HUES6 (cell line): ENCODE results near the gene TBC1D22A.

Experiments
- H3K27ac ChIP-seq: 2 replicates; pipeline ENCODE4 v1.7.0; 2013; ENCODE audit warnings: low read depth, mild to moderate bottlenecking, low read length, inconsistent platforms
- H3K27me3 ChIP-seq: 2 replicates; pipeline ENCODE4 v1.6.1; 2013; ENCODE audit warnings: low read length; ENCODE audit not compliant: control insufficient read depth, insufficient read depth
- H3K36me3 ChIP-seq: 2 replicates; pipeline ENCODE4 v1.6.1; 2013; ENCODE audit warnings: low read length; ENCODE audit not compliant: control insufficient read depth, insufficient read depth
- H3K4me1 ChIP-seq: 2 replicates; pipeline ENCODE4 v1.6.1; 2013; ENCODE audit warnings: low read length; ENCODE audit not compliant: control insufficient read depth, insufficient read depth
- H3K4me3 ChIP-seq: 2 replicates; pipeline ENCODE4 v1.5.1; 2013; ENCODE audit warnings: low read depth, low read length
- H3K9ac ChIP-seq: one replicate; pipeline ENCODE4 v1.6.1; 2013; ENCODE audit warnings: mild to moderate bottlenecking, low read length
- H3K9me3 ChIP-seq: 2 replicates; pipeline ENCODE4 v1.6.1; 2013; ENCODE audit warnings: low read depth, low read length; ENCODE audit not compliant: control insufficient read depth, insufficient read depth

The TBC1D22A gene

DNA sequence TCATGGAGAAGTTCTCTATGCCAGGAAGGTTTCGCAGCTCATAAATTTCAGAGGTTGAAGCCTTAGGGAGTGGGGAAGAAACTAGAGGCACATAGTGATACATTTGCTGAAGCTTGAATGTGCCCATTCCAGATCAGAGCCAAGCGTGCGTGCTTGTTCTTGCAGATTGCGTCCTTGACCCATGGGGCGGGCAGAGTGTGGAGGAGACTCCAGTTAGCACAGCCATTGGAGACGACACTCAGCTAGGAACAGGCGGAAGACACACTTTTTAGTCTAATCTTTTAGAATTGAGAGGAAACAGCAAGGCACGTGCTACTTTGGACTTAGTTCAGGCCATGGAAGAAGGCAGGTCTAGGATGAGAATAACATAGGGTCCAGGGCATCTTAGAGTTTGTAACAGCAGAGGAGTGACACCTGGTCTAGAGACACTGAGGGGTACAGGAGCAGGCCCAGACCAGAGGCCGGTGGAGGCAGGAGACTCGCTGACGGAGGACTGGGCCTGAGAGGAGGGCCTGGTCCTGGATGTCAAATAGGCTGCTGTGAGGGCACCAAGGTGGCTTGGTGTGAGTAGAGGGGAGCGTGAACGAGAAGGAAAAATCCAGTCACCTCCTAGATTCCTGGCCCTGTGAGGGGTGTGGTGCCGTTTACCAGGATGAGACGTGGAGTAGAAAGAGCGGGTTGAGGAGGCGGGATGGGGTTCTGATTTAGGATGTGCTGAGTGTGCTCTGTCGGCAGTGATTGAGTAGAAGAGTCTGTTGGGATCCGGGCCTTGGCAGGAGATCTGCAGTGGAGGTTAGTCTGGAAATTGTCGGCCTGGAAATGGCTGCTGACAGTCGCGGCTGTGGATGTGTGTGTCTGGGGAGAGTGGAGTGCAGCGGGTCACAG lies 154.7 kb downstream of the TBC1D22A start:
- H3K27ac ChIP-seq, result no peak overlapping the region
- H3K9ac ChIP-seq, result no peak overlapping the region
- no peaks in the 10 kb centered on the region for H3K4me1 ChIP-seq
- H3K4me3 ChIP-seq, result no peak overlapping the region
- no peaks in the 10 kb centered on the region for H3K27me3 ChIP-seq
- peaks cover 27% of the 10 kb centered on the region for H3K36me3 ChIP-seq
- peaks cover 2% of the 10 kb centered on the region; the same call in 1 of the 2 replicates for H3K9me3 ChIP-seq

DNA sequence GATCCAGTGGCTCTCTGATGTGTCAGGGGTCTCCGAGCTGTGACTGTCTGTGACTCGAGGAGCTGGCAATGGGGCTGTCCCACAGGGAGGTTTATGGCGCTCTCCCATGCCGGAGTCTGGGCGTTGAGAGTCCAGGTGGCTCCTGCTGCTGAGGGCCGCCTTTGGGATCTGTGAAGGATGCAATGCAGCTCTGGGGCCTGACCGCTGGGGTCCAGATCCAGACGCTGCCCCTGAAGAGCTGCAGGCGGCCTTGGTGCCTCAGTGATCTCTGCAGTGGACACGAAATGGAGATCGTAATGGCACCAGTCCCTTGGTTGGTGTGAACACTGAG lies 155.3 kb downstream of the TBC1D22A start:
- H3K27ac ChIP-seq, result no peak overlapping the region
- no peaks in the 10 kb centered on the region for H3K27me3 ChIP-seq
- H3K4me3 ChIP-seq, result no peak overlapping the region
- no peaks in the 10 kb centered on the region for H3K4me1 ChIP-seq
- H3K9me3 ChIP-seq, result peaks cover 2% of the 10 kb centered on the region; the same call in 1 of the 2 replicates
- peaks cover 24% of the 10 kb centered on the region for H3K36me3 ChIP-seq
- no peak overlapping the region for H3K9ac ChIP-seq

DNA sequence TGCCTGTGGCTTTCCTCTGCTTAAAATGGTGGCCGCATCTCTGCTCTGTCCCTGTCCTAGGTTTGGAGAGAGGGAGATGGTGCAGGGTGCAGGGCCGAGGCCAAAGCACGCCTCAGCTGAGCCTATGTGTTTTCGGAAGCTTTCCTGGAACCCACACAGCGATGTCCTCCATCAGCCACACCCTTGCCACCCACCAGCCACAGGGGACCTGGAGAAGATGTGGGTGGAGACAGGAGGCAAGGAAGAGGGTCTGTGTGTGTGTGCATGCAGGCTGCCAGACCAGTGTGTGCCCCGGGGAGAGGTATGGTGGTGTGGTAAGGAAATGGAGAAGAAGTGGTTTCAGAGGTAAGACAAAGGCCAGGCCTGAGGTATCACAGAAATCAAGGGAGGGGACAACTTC lies 155.7 kb downstream of the TBC1D22A start:
- H3K9me3 ChIP-seq, result peaks cover 2% of the 10 kb centered on the region; the same call in 1 of the 2 replicates
- H3K27me3 ChIP-seq, result no peaks in the 10 kb centered on the region
- no peaks in the 10 kb centered on the region for H3K4me1 ChIP-seq
- peaks cover 22% of the 10 kb centered on the region for H3K36me3 ChIP-seq
- no peak overlapping the region for H3K9ac ChIP-seq
- no peak overlapping the region for H3K27ac ChIP-seq
- no peak overlapping the region for H3K4me3 ChIP-seq

DNA sequence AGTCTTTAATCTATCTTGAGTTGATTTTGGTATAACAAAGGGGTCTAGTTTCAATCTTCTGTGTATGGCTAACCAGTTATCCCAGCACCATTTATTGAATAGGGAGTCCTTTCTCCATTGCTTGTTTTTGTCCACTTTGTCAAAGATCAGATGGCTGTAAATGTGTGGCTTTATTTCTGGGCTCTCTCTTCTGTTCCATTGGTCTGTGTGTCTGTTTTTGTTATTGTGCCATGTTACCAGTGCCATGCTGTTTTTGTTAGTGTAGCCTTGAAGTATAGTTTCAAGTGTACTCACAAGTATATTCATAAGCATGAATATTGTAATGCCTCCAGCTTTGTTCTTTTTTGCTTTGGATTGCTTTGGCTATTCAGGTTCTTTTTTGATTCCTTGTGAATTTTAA lies 159.6 kb downstream of the TBC1D22A start:
- no peak overlapping the region for H3K4me3 ChIP-seq
- no peaks in the 10 kb centered on the region for H3K4me1 ChIP-seq
- H3K27me3 ChIP-seq, result no peaks in the 10 kb centered on the region
- no peak overlapping the region for H3K27ac ChIP-seq
- no peak overlapping the region for H3K9ac ChIP-seq
- peaks cover 2% of the 10 kb centered on the region; the same call in 1 of the 2 replicates for H3K9me3 ChIP-seq
- H3K36me3 ChIP-seq, result 0 out of 2 replicates have a peak, but pooled peaks cover 7% of the 10 kb centered on the region

DNA sequence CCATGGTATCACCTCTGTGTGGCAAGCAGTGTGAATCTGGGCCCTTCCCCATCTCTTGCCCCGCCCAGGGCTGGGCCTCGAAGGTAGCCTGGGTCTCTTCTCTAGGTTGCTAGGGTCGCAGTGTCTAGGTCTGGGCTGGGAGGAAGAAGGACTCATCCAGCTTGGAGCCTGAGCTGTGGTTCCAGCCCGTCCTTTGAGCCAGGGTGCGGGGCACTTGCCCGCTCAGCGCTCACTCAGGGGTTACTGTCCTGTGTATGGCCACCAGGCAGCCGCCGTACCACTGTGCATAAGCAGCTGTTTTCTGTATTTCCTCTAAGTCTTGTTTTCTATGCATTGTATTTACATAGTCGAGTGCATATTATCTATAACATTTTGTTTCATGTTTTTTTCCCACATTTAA lies 160.9 kb downstream of the TBC1D22A start:
- 0 out of 2 replicates have a peak, but pooled peaks cover under 1% of the 10 kb centered on the region for H3K36me3 ChIP-seq

DNA sequence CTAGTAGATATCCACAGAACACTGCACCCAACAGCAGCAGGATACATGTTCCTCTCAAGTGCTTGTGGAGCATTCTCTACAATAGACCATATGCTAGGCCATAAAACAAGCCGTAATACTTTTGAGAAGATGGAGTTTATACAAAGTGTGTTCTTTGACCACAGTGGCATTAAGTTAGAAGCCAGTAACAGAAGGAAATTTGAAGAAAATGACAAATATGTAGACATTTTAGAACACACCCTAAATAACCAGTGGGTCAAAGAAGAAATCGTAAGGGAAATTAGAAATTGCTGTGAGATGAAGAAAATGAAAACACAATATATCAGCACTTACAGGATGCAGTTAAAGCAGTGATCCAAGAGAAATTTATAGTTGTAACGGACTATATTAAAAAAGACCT lies 163.4 kb downstream of the TBC1D22A start:
- Histone ChIP-seq H3K36me3 (no peaks in the 10 kb centered on the region), H3K27me3 (no peaks in the 10 kb centered on the region), H3K9me3 (peaks cover 2% of the 10 kb centered on the region; the same call in 1 of the 2 replicates), H3K4me3 (no peak overlapping the region), H3K9ac (no peak overlapping the region), H3K4me1 (no peaks in the 10 kb centered on the region), H3K27ac (no peak overlapping the region)

More for the DNA sequence above, 160.9 kb downstream of the TBC1D22A start:
- H3K27me3 ChIP-seq, result no peaks in the 10 kb centered on the region
- no peak overlapping the region for H3K9ac ChIP-seq
- no peak overlapping the region for H3K4me3 ChIP-seq
- H3K9me3 ChIP-seq, result peaks cover 2% of the 10 kb centered on the region; the same call in 1 of the 2 replicates
- H3K4me1 ChIP-seq, result no peaks in the 10 kb centered on the region
- H3K27ac ChIP-seq, result no peak overlapping the region

DNA sequence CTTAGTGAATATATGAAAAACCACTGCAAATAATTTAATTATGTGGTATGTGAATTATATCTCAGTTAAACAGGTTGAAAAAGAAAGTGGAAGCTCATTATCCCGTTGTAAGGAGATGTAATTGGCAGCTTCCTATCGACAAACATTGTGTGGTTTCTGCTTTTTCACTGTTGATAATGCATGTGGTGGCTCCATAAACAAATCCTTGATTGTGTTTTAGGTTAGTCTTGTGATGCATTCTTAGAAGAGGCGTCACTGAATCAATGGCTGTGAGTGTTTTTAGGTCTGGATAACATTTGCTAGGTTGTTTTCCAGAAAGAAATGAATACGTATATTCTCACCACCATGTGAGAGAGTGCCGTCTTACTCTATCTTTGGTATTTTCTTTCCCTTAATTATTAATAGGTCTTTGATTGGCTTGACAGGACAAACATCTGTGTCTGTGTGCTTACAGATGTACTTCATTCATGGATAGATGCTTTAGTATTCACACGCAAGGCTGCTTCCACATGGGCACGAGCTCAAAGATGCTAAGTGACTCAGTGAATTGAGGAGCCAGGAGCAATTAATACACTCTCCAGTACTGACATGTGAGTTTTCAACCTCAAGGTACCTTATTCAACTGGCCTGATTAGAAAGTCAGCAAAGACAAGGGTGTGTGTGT lies 166.7 kb downstream of the TBC1D22A start:
- H3K9ac ChIP-seq, result no peak overlapping the region
- no peaks in the 10 kb centered on the region for H3K9me3 ChIP-seq
- H3K27ac ChIP-seq, result no peak overlapping the region
- peaks cover under 1% of the 10 kb centered on the region; the same call in 1 of the 2 replicates for H3K4me1 ChIP-seq
- H3K27me3 ChIP-seq, result no peaks in the 10 kb centered on the region
- H3K36me3 ChIP-seq, result no peaks in the 10 kb centered on the region
- H3K4me3 ChIP-seq, result no peak overlapping the region

DNA sequence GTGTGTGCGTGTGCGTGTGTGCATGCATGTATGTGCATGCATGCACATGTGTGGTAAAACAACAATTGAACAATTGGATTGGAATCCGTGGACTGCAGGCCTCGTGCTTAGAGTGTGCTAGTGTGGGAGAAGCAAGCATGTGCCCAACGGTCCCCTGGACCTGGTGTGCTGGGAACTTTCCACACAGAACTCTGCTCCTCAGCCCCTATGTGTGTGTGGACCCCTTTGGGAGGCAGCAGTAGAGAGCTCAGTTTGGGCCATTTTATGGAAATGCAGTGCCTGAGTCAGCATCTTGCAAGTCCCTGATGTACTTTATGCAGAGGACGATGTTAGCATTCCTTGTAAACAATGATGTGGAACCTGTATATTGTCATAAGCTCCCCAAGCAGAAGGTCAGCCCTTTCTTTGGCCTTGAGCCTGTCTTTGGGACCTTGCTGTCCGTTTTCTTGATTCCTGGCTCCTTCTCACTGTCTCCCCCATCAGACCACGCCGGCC lies 167.3 kb downstream of the TBC1D22A start:
- no peaks in the 10 kb centered on the region for H3K36me3 ChIP-seq
- H3K27me3 ChIP-seq, result no peaks in the 10 kb centered on the region
- H3K4me3 ChIP-seq, result no peak overlapping the region
- H3K27ac ChIP-seq, result no peak overlapping the region
- no peak overlapping the region for H3K9ac ChIP-seq
- H3K9me3 ChIP-seq, result no peaks in the 10 kb centered on the region
- peaks cover 6% of the 10 kb centered on the region; the same call in 1 of the 2 replicates for H3K4me1 ChIP-seq

DNA sequence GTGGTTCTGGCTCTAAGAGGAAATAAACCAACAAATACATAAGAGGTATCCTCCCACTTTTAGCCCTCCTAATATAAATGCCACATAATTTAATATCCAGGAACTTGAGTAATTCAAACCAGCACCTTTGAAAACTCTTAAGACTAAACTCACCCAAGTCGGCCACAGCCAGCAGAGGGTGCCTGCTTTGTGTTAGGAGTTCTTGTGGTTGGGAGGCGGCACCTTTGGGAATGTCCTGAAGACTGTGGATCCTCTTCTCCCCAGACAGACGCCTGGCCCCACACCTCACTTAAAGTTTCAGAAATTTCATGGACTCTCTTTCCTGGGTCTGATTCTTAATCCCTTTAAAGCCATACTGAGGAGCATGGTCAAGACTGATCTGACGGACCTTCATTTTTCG lies 169.0 kb downstream of the TBC1D22A start:
- Histone ChIP-seq H3K27me3 (no peaks in the 10 kb centered on the region), H3K27ac (no peak overlapping the region), H3K4me3 (no peak overlapping the region), H3K4me1 (peaks cover 10% of the 10 kb centered on the region; the same call in 1 of the 2 replicates), H3K36me3 (no peaks in the 10 kb centered on the region), H3K9me3 (no peaks in the 10 kb centered on the region), H3K9ac (no peak overlapping the region)

DNA sequence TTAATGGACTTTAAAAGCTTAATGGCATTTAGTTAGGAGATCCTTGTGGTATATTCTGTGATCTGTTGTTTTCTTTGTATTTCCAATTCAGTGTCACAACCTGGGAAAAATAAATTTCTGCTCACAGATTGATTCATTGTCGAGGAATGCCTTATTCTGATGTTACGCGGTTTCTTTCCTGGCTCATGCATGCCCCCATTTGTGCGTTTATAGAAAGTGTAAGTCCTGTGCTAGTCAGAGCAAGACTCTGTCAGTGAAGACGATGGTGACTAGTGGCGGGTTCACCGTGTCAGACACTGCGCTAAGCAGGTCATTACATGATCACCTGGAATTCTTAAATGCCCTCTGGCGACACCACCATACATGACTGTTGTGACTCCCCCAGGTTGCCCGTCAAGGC lies 169.4 kb downstream of the TBC1D22A start:
- H3K4me1 ChIP-seq, result peaks cover 10% of the 10 kb centered on the region; the same call in 1 of the 2 replicates

More for the DNA sequence above, 169.4 kb downstream of the TBC1D22A start:
- Histone ChIP-seq H3K27ac (no peak overlapping the region), H3K4me3 (no peak overlapping the region), H3K36me3 (no peaks in the 10 kb centered on the region), H3K27me3 (no peaks in the 10 kb centered on the region), H3K9ac (no peak overlapping the region), H3K9me3 (no peaks in the 10 kb centered on the region)
